WTC11 (cell line): ENCODE results near the gene UIMC1. TPM values are rescaled to one million over a fixed set of nuclear protein-coding genes. Genes with fewer than 3 reads are reported as not detected.

Source experiments
- ATAC-seq: fragments of 200-7000 bp; cut with Tn5 transposase; 2 replicates; pipeline ENCODE4 v1.10.0; 2021; ENCODE audit warnings: mild to moderate bottlenecking, moderate library complexity
- CTCF ChIA-PET: fragments of 300-600 bp; sonication (Branson Sonifier 250); formaldehyde crosslinking; loops from one replicate; lab custom pipeline; 2021; ENCODE audit warnings: antibody characterized with exemption; lab: Charles Lee
- POLR2A ChIA-PET: fragments of 350-600 bp; sonication (Branson Sonifier 250); formaldehyde crosslinking; loops from one replicate; lab custom pipeline; 2021; ENCODE audit warnings: antibody characterized with exemption; lab: Charles Lee
- DNase-seq: peaks from one replicate; pipeline ENCODE4 v3.0.0; 2021; ENCODE audit warnings: low spot score
- H3K27ac Mint-ChIP-seq: 2 replicates; pipeline ENCODE4 v1.8.0; 2021; ENCODE audit warnings: mixed read lengths
- H3K27me3 Mint-ChIP-seq: 2 replicates; pipeline ENCODE4 v1.8.0; 2021; ENCODE audit warnings: low read depth, mild to moderate bottlenecking, moderate library complexity, mixed read lengths
- H3K36me3 Mint-ChIP-seq: 2 replicates; pipeline ENCODE4 v1.8.0; 2021; ENCODE audit warnings: mixed read lengths
- H3K4me1 Mint-ChIP-seq: 2 replicates; pipeline ENCODE4 v1.8.0; 2022; ENCODE audit warnings: mixed read lengths
- H3K4me3 Mint-ChIP-seq: 2 replicates; pipeline ENCODE4 v1.8.0; 2021; ENCODE audit warnings: mild to moderate bottlenecking, moderate library complexity, mixed read lengths
- H3K9me3 Mint-ChIP-seq: 2 replicates; pipeline ENCODE4 v1.8.0; 2021; ENCODE audit warnings: mixed read lengths
- AR ChIP-seq: fragments of 250-450 bp; sonication (Bioruptor Pico); IDR thresholded peaks from 2 replicates; pipeline ENCODE4 v1.9.0; 2021; ENCODE audit warnings: mild to moderate bottlenecking
- ARID4B ChIP-seq: sonication (generic); formaldehyde crosslinking; IDR thresholded peaks from 2 replicates; pipeline ENCODE4 v1.8.0; 2023; ENCODE audit warnings: missing genetic modification reagents, mild to moderate bottlenecking, borderline replicate concordance
- ATF2 ChIP-seq: sonication (generic); formaldehyde crosslinking; IDR thresholded peaks from 2 replicates; pipeline ENCODE4 v1.8.1; 2022; ENCODE audit warnings: low read depth, missing genetic modification reagents, borderline replicate concordance
- E2F5 ChIP-seq: sonication (generic); formaldehyde crosslinking; IDR thresholded peaks from 2 replicates; pipeline ENCODE4 v1.8.1; 2022; ENCODE audit warnings: mild to moderate bottlenecking, moderate library complexity, missing genetic modification reagents
- ELF4 ChIP-seq: sonication (generic); formaldehyde crosslinking; IDR thresholded peaks from 2 replicates; pipeline ENCODE4 v1.8.1; 2022; ENCODE audit warnings: low read depth, mild to moderate bottlenecking, moderate library complexity, missing genetic modification reagents
- ETV6 ChIP-seq: sonication (generic); formaldehyde crosslinking; IDR thresholded peaks from 2 replicates; pipeline ENCODE4 v1.8.1; 2022; ENCODE audit warnings: mild to moderate bottlenecking, missing genetic modification reagents
- FOXP1 ChIP-seq: sonication (generic); formaldehyde crosslinking; IDR thresholded peaks from 2 replicates; pipeline ENCODE4 v1.8.0; 2022; ENCODE audit warnings: missing genetic modification reagents, mild to moderate bottlenecking, moderate library complexity, borderline replicate concordance
- HMGXB4 ChIP-seq: sonication (generic); formaldehyde crosslinking; IDR thresholded peaks from 2 replicates; pipeline ENCODE4 v1.8.1; 2023; ENCODE audit warnings: mild to moderate bottlenecking, moderate library complexity, missing genetic modification reagents
- JAZF1 ChIP-seq: fragments of 250-450 bp; sonication (Bioruptor Pico); IDR thresholded peaks from 2 replicates; pipeline ENCODE4 v1.9.0; 2021; ENCODE audit warnings: moderate library complexity, mild to moderate bottlenecking, inconsistent platforms
- JUN ChIP-seq: sonication (generic); formaldehyde crosslinking; IDR thresholded peaks from 2 replicates; pipeline ENCODE4 v1.8.0; 2023; ENCODE audit warnings: mild to moderate bottlenecking, missing genetic modification reagents
- MLX ChIP-seq: sonication (generic); formaldehyde crosslinking; IDR thresholded peaks from 2 replicates; pipeline ENCODE4 v1.8.1; 2023; ENCODE audit warnings: mild to moderate bottlenecking, missing genetic modification reagents, moderate library complexity
- MXD4 ChIP-seq: fragments of 250-450 bp; sonication (Bioruptor Pico); IDR thresholded peaks from 2 replicates; pipeline ENCODE4 v1.8.0; 2021; ENCODE audit warnings: mild to moderate bottlenecking, moderate library complexity, borderline replicate concordance
- NFYB ChIP-seq: sonication (generic); formaldehyde crosslinking; conservative IDR thresholded peaks from 2 replicates; pipeline ENCODE4 v1.8.0; 2022; ENCODE audit warnings: low read depth, missing genetic modification reagents
- NR1H2 ChIP-seq: sonication (generic); formaldehyde crosslinking; IDR thresholded peaks from 2 replicates; pipeline ENCODE4 v1.9.0; 2021; ENCODE audit warnings: mild to moderate bottlenecking, moderate library complexity, missing genetic modification reagents
- SMAD4 ChIP-seq: sonication (generic); formaldehyde crosslinking; IDR thresholded peaks from 2 replicates; pipeline ENCODE4 v1.8.0; 2022; ENCODE audit warnings: mild to moderate bottlenecking, missing genetic modification reagents
- TEAD4 ChIP-seq: sonication (generic); formaldehyde crosslinking; IDR thresholded peaks from 2 replicates; pipeline ENCODE4 v1.8.0; 2022; ENCODE audit warnings: mild to moderate bottlenecking, missing genetic modification reagents
- ZMAT4 ChIP-seq: fragments of 250-450 bp; sonication (Bioruptor Pico); IDR thresholded peaks from 2 replicates; pipeline ENCODE4 v1.9.0; 2021; ENCODE audit warnings: mild to moderate bottlenecking
- ZNF219 ChIP-seq: sonication (generic); formaldehyde crosslinking; IDR thresholded peaks from 2 replicates; pipeline ENCODE4 v1.8.0; 2023; ENCODE audit warnings: missing genetic modification reagents, mild to moderate bottlenecking, borderline replicate concordance
- ZNF232 ChIP-seq: sonication (generic); formaldehyde crosslinking; IDR thresholded peaks from 2 replicates; pipeline ENCODE4 v1.8.0; 2022; ENCODE audit warnings: mild to moderate bottlenecking, missing genetic modification reagents
- ZNF396 ChIP-seq: fragments of 250-450 bp; sonication (Bioruptor Pico); IDR thresholded peaks from 2 replicates; pipeline ENCODE4 v1.8.0; 2021; ENCODE audit warnings: mild to moderate bottlenecking, moderate library complexity, borderline replicate concordance
- ZNF425 ChIP-seq: fragments of 250-450 bp; sonication (Bioruptor Pico); conservative IDR thresholded peaks from 2 replicates; pipeline ENCODE4 v1.9.0; 2021; ENCODE audit warnings: mild to moderate bottlenecking
- total RNA-seq: library from RNA; stranded (reverse); gene quantifications from 3 replicates; pipeline ENCODE4 v1.2.3, GENCODE V29; 2021

Gene UIMC1
- total RNA-seq, 1 experiment from 2014 or later, result 48.0 TPM

- no peak for TF ChIP-seq ZNF396
- no peak for TF ChIP-seq AR (CRISPR knock-in tag)
- no peak for TF ChIP-seq ZNF425 (CRISPR knock-in tag)
- no peak for TF ChIP-seq ARID4B (CRISPR knock-in tag)
- no peak for TF ChIP-seq E2F5 (CRISPR knock-in tag)
- no peak for TF ChIP-seq MLX (CRISPR knock-in tag)
- TF ChIP-seq JUN (CRISPR knock-in tag), result no peak
- no peak for TF ChIP-seq MXD4 (CRISPR knock-in tag)
- TF ChIP-seq ETV6, result no peak
- TF ChIP-seq NFYB (CRISPR knock-in tag), result no peak
These were observed 120.0 kb downstream of the UIMC1 start (continued) for GRCh38 chr5:176886336-176887251.

- POLR2A ChIA-PET, result no interaction called here
- DNase-seq (no peak), ATAC-seq (no peak)
- no peak overlapping the region for H3K27ac Mint-ChIP-seq
- H3K27me3 Mint-ChIP-seq, result no peaks in the 10 kb centered on the region
- no peak overlapping the region for H3K4me3 Mint-ChIP-seq
- CTCF ChIA-PET, result interaction anchor here (1.7 to 2.1 kb wide), 2 partner anchors 14 to 224 kb away, joined by 8 to 12 read pairs; no protein-coding TSS in a partner anchor
- no peaks in the 10 kb centered on the region for H3K36me3 Mint-ChIP-seq
- H3K9me3 Mint-ChIP-seq, result no peaks in the 10 kb centered on the region
- H3K4me1 Mint-ChIP-seq, result no peaks in the 10 kb centered on the region
- TF ChIP-seq ZNF232 (CRISPR knock-in tag) (no peak), JAZF1 (CRISPR knock-in tag) (no peak), ZMAT4 (CRISPR knock-in tag) (no peak), TEAD4 (CRISPR knock-in tag) (no peak), ELF4 (CRISPR knock-in tag) (no peak), NR1H2 (no peak), NFYB (CRISPR knock-in tag) (no peak), SMAD4 (no peak), FOXP1 (CRISPR knock-in tag) (no peak), ATF2 (CRISPR knock-in tag) (no peak), HMGXB4 (CRISPR knock-in tag) (no peak), ZNF219 (no peak)
These were observed 122.0 kb downstream of the UIMC1 start for GRCh38 chr5:176884571-176884890.
